SK-N-SH (cell line): ENCODE data around the gene ERMARD. TPM values are rescaled to one million over a fixed set of nuclear protein-coding genes. Genes with fewer than 3 reads are reported as not detected.

Source experiments
- CTCF ChIA-PET: fragments of 300-600, 350-600 bp; formaldehyde crosslinking; extraction: SDS; loops from one replicate; lab custom pipeline; 2021; lab: Yijun Ruan, JAX
- POLR2A ChIA-PET: fragments of 350-600 bp; sonication (Branson Sonifier 250); formaldehyde crosslinking; extraction: SDS; loops from one replicate; lab custom pipeline; 2020; ENCODE audit warnings: antibody characterized with exemption, inconsistent platforms; lab: Yijun Ruan, JAX
- DNase-seq: peaks from one replicate; pipeline ENCODE4 v3.0.0; 2012
- H2AFZ ChIP-seq: fragments of 200-600 bp; sonication (generic); 2 replicates; pipeline ENCODE4 v1.8.1; 2016; ENCODE audit warnings: antibody characterized with exemption, mild to moderate bottlenecking, low read depth
- H3F3A ChIP-seq: fragments of 200-600 bp; sonication (generic); replicated peaks from 2 replicates; pipeline ENCODE3; 2016; ENCODE audit warnings: antibody characterized with exemption, mild to moderate bottlenecking; ENCODE audit not compliant: insufficient read depth
- H3K27ac ChIP-seq, 2 experiments: fragments of 200-500 bp in 1 of 2; fragments of 200-600 bp in 1 of 2; sonication (Bioruptor generic) in 1 of 2; sonication (generic), shearing (Covaris generic) in 1 of 2; 2 replicates each; pipeline versions ENCODE4 v1.5.1 to v1.6.1; 2014 to 2016; ENCODE audit warnings: low read depth in 2 of 2, inconsistent platforms in 1 of 2, low read length in 1 of 2, mild to moderate bottlenecking in 1 of 2, mixed read lengths in 1 of 2
- H3K27me3 ChIP-seq: fragments of 200-600 bp; sonication (generic), shearing (Covaris generic); 2 replicates; pipeline ENCODE4 v1.6.1; 2016; ENCODE audit warnings: mixed run types; ENCODE audit not compliant: insufficient read depth
- H3K36me3 ChIP-seq, 2 experiments: fragments of 200-500 bp in 1 of 2; fragments of 200-600 bp in 1 of 2; sonication (Bioruptor generic) in 1 of 2; sonication (generic) in 1 of 2; replicated peaks in 1 of 2; 2 replicates each; pipeline versions ENCODE3 to v1.5.1; 2014 to 2016; ENCODE audit warnings: low read length in 1 of 2, mild to moderate bottlenecking in 1 of 2; ENCODE audit not compliant: insufficient read depth in 2 of 2, control insufficient read depth in 1 of 2
- H3K4me1 ChIP-seq, 2 experiments: fragments of 200-500 bp in 1 of 2; fragments of 200-600 bp in 1 of 2; sonication (Bioruptor generic) in 1 of 2; sonication (generic), shearing (Covaris generic) in 1 of 2; 2 replicates each; pipeline versions ENCODE4 v1.5.1 to v1.6.1; 2014 to 2016; ENCODE audit warnings: low read depth in 1 of 2, low read length in 1 of 2, mixed run types in 1 of 2; ENCODE audit not compliant: insufficient read depth in 2 of 2, control insufficient read depth in 1 of 2
- H3K4me2 ChIP-seq: fragments of 200-600 bp; sonication (generic), shearing (Covaris generic); 2 replicates; pipeline ENCODE4 v1.6.1; 2017; ENCODE audit warnings: mixed run types
- H3K4me3 ChIP-seq, 2 experiments: fragments of 200-500 bp in 1 of 2; fragments of 200-600 bp in 1 of 2; sonication (Bioruptor generic) in 1 of 2; sonication (generic), shearing (Covaris generic) in 1 of 2; 2 replicates each; pipeline versions ENCODE4 v1.5.1 to v1.8.1; 2014 to 2016; ENCODE audit warnings: low read depth in 2 of 2, inconsistent platforms in 1 of 2, low read length in 1 of 2, mild to moderate bottlenecking in 1 of 2, mixed read lengths in 1 of 2, moderate library complexity in 1 of 2
- H3K79me2 ChIP-seq: fragments of 200-600 bp; sonication (generic); 2 replicates; pipeline ENCODE4 v1.8.1; 2017; ENCODE audit warnings: mild to moderate bottlenecking; ENCODE audit not compliant: insufficient read depth
- H3K9ac ChIP-seq: fragments of 200-600 bp; sonication (generic); 2 replicates; pipeline ENCODE4 v1.6.1; 2017; ENCODE audit warnings: mixed run types
- H3K9me2 ChIP-seq: fragments of 200-600 bp; sonication (generic); 2 replicates; pipeline ENCODE4 v1.6.1; 2017; ENCODE audit warnings: mixed run types
- H3K9me3 ChIP-seq: fragments of 200-600 bp; sonication (generic); 2 replicates; pipeline ENCODE4 v1.6.1; 2017; ENCODE audit warnings: mixed run types, mild to moderate bottlenecking, moderate library complexity
- H4K20me1 ChIP-seq: fragments of 200-600 bp; sonication (generic); 2 replicates; pipeline ENCODE4 v1.6.1; 2017; ENCODE audit warnings: mild to moderate bottlenecking, mixed run types; ENCODE audit not compliant: insufficient read depth
- CHD2 ChIP-seq: fragments of 150-350 bp; IDR thresholded peaks from 2 replicates; pipeline ENCODE4 v1.6.1; 2018; ENCODE audit warnings: low read length; ENCODE audit not compliant: partially characterized antibody
- ELF1 ChIP-seq: IDR thresholded peaks from 2 replicates; pipeline ENCODE4 v1.4.0; 2012
- FOSL2 ChIP-seq: IDR thresholded peaks from 2 replicates; pipeline ENCODE4 v1.4.0; 2012; ENCODE audit warnings: low read depth, mild to moderate bottlenecking, moderate library complexity, borderline replicate concordance
- FOXM1 ChIP-seq: IDR thresholded peaks from 2 replicates; pipeline ENCODE4 v1.4.0; 2012; ENCODE audit warnings: low read depth, mild to moderate bottlenecking
- GABPA ChIP-seq: IDR thresholded peaks from 2 replicates; pipeline ENCODE4 v1.4.0; 2012; ENCODE audit warnings: low read depth, mild to moderate bottlenecking
- GATA2 ChIP-seq: sonication (generic); formaldehyde crosslinking; IDR thresholded peaks from 2 replicates; pipeline ENCODE4 v1.5.0; 2020; ENCODE audit warnings: mild to moderate bottlenecking, missing genetic modification reagents
- IRF3 ChIP-seq: fragments of 150-350 bp; IDR thresholded peaks from 2 replicates; pipeline ENCODE4 v1.6.1; 2016; ENCODE audit warnings: mild to moderate bottlenecking, low read depth, low read length
- JUND ChIP-seq: IDR thresholded peaks from 2 replicates; pipeline ENCODE4 v1.4.0; 2012
- MEF2A ChIP-seq: IDR thresholded peaks from 2 replicates; pipeline ENCODE4 v1.4.0; 2012; ENCODE audit warnings: low read depth, borderline replicate concordance
- MXI1 ChIP-seq: IDR thresholded peaks from 2 replicates; pipeline ENCODE4 v1.6.1; 2012; ENCODE audit warnings: mild to moderate bottlenecking, low read depth, low read length, improper control_type of control experiment
- NFIC ChIP-seq: IDR thresholded peaks from 2 replicates; pipeline ENCODE4 v1.4.0; 2012; ENCODE audit warnings: borderline replicate concordance
- NRF1 ChIP-seq: IDR thresholded peaks from 2 replicates; pipeline ENCODE4 v1.6.1; 2012; ENCODE audit warnings: low read depth, mild to moderate bottlenecking, low read length
- POLR2AphosphoS5 ChIP-seq: IDR thresholded peaks from 2 replicates; pipeline ENCODE4 v1.6.1; 2012; ENCODE audit warnings: low read depth, low read length
- RCOR1 ChIP-seq: fragments of 150-350 bp; IDR thresholded peaks from 2 replicates; pipeline ENCODE4 v1.6.1; 2017; ENCODE audit warnings: antibody characterized with exemption, low read length
- RFX5 ChIP-seq: IDR thresholded peaks from 2 replicates; pipeline ENCODE4 v1.6.1; 2012; ENCODE audit warnings: mild to moderate bottlenecking, improper control_type of control experiment, low read length
- RXRA ChIP-seq: IDR thresholded peaks from 2 replicates; pipeline ENCODE4 v1.4.0; 2012; ENCODE audit warnings: low read depth, mild to moderate bottlenecking, borderline replicate concordance
- SIN3A ChIP-seq: IDR thresholded peaks from 2 replicates; pipeline ENCODE4 v1.6.1; 2012; ENCODE audit warnings: low read depth, mild to moderate bottlenecking, low read length, moderate library complexity, borderline replicate concordance
- SMC3 ChIP-seq: IDR thresholded peaks from 2 replicates; pipeline ENCODE4 v1.6.1; 2012; ENCODE audit warnings: low read depth, low read length, improper control_type of control experiment
- TEAD4 ChIP-seq: IDR thresholded peaks from 2 replicates; pipeline ENCODE4 v1.4.0; 2012; ENCODE audit warnings: mild to moderate bottlenecking, borderline replicate concordance; ENCODE audit not compliant: insufficient read depth
- USF1 ChIP-seq: IDR thresholded peaks from 2 replicates; pipeline ENCODE4 v1.4.0; 2012; ENCODE audit warnings: low read depth, borderline replicate concordance
- USF2 ChIP-seq: fragments of 150-350 bp; IDR thresholded peaks from 2 replicates; pipeline ENCODE4 v1.6.1; 2017; ENCODE audit warnings: antibody characterized with exemption, low read length, low read depth, borderline replicate concordance
- ZBTB33 ChIP-seq: IDR thresholded peaks from 2 replicates; pipeline ENCODE4 v1.4.0; 2012; ENCODE audit warnings: low read depth, borderline replicate concordance
- WGBS: methylation state at CpG from one replicate; pipeline ENCODE4 v1.1.6; 2017; ENCODE audit warnings: low lambda C conversion rate; 5-methylcytosine and 5-hydroxymethylcytosine counted together
- polyA plus RNA-seq, 3 experiments: library from polyadenylated mRNA; depleted of rRNA; stranded (reverse); fragments of >200 nt; gene quantifications; 2 replicates each; pipeline ENCODE4 v1.2.3, GENCODE V29; 2012

Gene ERMARD
- polyA plus RNA-seq, 1 of the 3 experiments (the other 2 are of a cell fraction), result 43.2 TPM

GRCh38 chr6:169788809-169789145 is 37.4 kb downstream of the ERMARD start:
- Histone ChIP-seq H3F3A (no peaks in the 10 kb centered on the region), H3K9me2 (no peaks in the 10 kb centered on the region), H3K9me3 (no peaks in the 10 kb centered on the region), H3K27me3 (no peaks in the 10 kb centered on the region), H3K79me2 (no peaks in the 10 kb centered on the region), H3K9ac (no peak overlapping the region), H3K27ac (no peak overlapping the region), H2AFZ (no peak overlapping the region), H3K4me3 (no peak overlapping the region), H3K36me3 (no peaks in the 10 kb centered on the region), H4K20me1 (no peaks in the 10 kb centered on the region), H3K4me1 (peaks cover 0 to 11% of the 10 kb centered on the region in 2 experiments; a peak in 1 of 4 replicates), H3K4me2 (no peak overlapping the region)
- no peak for DNase-seq
- WGBS, result 58% methylated on average over 2 of the region's 4 CpGs
- TF ChIP-seq RFX5 (no peak), RXRA (no peak), FOSL2 (no peak), SMC3 (no peak), MEF2A (no peak), FOXM1 (no peak), GATA2 (CRISPR knock-in tag) (no peak), USF1 (no peak)
- POLR2A ChIA-PET, result interaction anchor here (1.2 kb wide), 1 partner anchor 37 kb away, joined by 4 read pairs; no protein-coding TSS in a partner anchor
- CTCF ChIA-PET, result interaction anchor here (1.1 to 4.6 kb wide), 11 partner anchors 11 to 751 kb away, joined by 3 to 80 read pairs (median 6); no protein-coding TSS in a partner anchor

- H3F3A ChIP-seq, result no peaks in the 10 kb centered on the region
- peak overlapping the region; percentile 67; the same call in 1 of the 2 replicates for H2AFZ ChIP-seq
- POLR2A ChIA-PET, result interaction anchor here (1.0 to 1.2 kb wide), 2 partner anchors 17 to 37 kb away, joined by 3 to 4 read pairs; no protein-coding TSS in a partner anchor
- no peak overlapping the region for H3K27ac ChIP-seq
- peak overlapping the region; percentile 51 to 54; a peak in 3 of 4 replicates for H3K4me3 ChIP-seq
- no peak for DNase-seq
- H4K20me1 ChIP-seq, result no peaks in the 10 kb centered on the region
- H3K36me3 ChIP-seq, result no peaks in the 10 kb centered on the region
- CTCF ChIA-PET, result interaction anchor here (0.6 to 4.6 kb wide), 52 partner anchors 12 to 832 kb away, joined by 3 to 80 read pairs (median 4); partner anchors contain the start of genes C6orf120, DYNLT2, ERMARD and PHF10
- no peaks in the 10 kb centered on the region for H3K27me3 ChIP-seq
- WGBS, result 91% methylated on average over 15 of the region's 24 CpGs
- H3K4me2 ChIP-seq, result peak overlapping the region; percentile 82
- H3K4me1 ChIP-seq, result peaks cover 0 to 11% of the 10 kb centered on the region in 2 experiments; a peak in 1 of 4 replicates
- H3K9me2 ChIP-seq, result no peaks in the 10 kb centered on the region
- H3K9ac ChIP-seq, result no peak overlapping the region
- no peaks in the 10 kb centered on the region for H3K79me2 ChIP-seq
- no peaks in the 10 kb centered on the region for H3K9me3 ChIP-seq
- TF ChIP-seq USF2 (no peak), CHD2 (no peak), NFIC (no peak), ELF1 (no peak), POLR2AphosphoS5 (no peak), JUND (no peak), NRF1 (no peak), MXI1 (no peak), FOSL2 (no peak), GABPA (no peak), IRF3 (no peak), RFX5 (no peak), SIN3A (no peak), ZBTB33 (no peak), RCOR1 (no peak), TEAD4 (no peak), FOXM1 (no peak), USF1 (no peak)
Observed at GRCh38 chr6:169789146-169789943, 37.9 kb downstream of the ERMARD start.
